IPS-18a (cell line): Measurements from ENCODE around the gene GRID1.

Experiments
- H3K27ac ChIP-seq: one replicate; pipeline ENCODE4 v1.5.1; 2013; ENCODE audit warnings: low read length
- H3K27me3 ChIP-seq: one replicate; pipeline ENCODE4 v1.6.1; 2013; ENCODE audit warnings: mild to moderate bottlenecking, low read length; ENCODE audit not compliant: control insufficient read depth, insufficient read depth
- H3K36me3 ChIP-seq: one replicate; pipeline ENCODE4 v1.6.1; 2013; ENCODE audit warnings: low read depth, low read length; ENCODE audit not compliant: control insufficient read depth
- H3K4me1 ChIP-seq: one replicate; pipeline ENCODE4 v1.6.1; 2013; ENCODE audit warnings: low read depth, low read length; ENCODE audit not compliant: control insufficient read depth
- H3K4me3 ChIP-seq: one replicate; pipeline ENCODE4 v1.5.1; 2013; ENCODE audit warnings: low read length
- H3K9ac ChIP-seq: one replicate; pipeline ENCODE4 v1.6.1; 2013; ENCODE audit warnings: mild to moderate bottlenecking, low read length, moderate library complexity
- H3K9me3 ChIP-seq: one replicate; pipeline ENCODE4 v1.6.1; 2013; ENCODE audit warnings: low read depth, low read length; ENCODE audit not compliant: control insufficient read depth

GRID1 gene

GRCh38 chr10:85581371-85581770 lies 785.2 kb downstream of the GRID1 start:
- Histone ChIP-seq H3K9ac (no peak overlapping the region), H3K4me1 (no peaks in the 10 kb centered on the region), H3K36me3 (no peaks in the 10 kb centered on the region), H3K9me3 (no peaks in the 10 kb centered on the region), H3K27ac (no peak overlapping the region), H3K4me3 (no peak overlapping the region), H3K27me3 (no peaks in the 10 kb centered on the region)

- Histone ChIP-seq H3K27ac (no peak overlapping the region), H3K9ac (no peak overlapping the region), H3K4me3 (no peak overlapping the region), H3K27me3 (no peaks in the 10 kb centered on the region), H3K4me1 (peaks cover under 1% of the 10 kb centered on the region), H3K36me3 (no peaks in the 10 kb centered on the region), H3K9me3 (no peaks in the 10 kb centered on the region)
Observed at GRCh38 chr10:85580585-85580984, 786.0 kb downstream of the GRID1 start.

DNA sequence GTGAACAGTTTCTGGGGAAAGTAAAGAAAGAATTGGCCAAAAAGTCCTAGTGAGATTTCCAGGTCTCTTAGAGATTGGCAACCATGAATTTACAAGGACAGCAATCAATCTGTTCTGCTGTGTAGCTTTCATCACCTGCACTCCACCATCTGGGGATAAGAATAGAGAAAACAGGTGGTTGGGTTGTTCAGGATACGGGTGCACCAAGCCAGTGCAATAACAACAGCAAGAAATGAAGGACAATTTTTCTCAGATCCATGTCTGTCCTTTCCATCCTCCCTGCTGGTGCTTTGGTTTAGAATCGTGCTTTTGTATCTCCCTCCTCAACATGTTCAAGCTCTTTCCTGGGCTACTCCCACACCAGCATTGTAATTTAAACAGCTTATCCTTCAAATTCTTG lies 787.7 kb downstream of the GRID1 start:
- Histone ChIP-seq H3K9me3 (no peaks in the 10 kb centered on the region), H3K4me1 (peaks cover 6% of the 10 kb centered on the region), H3K9ac (no peak overlapping the region), H3K27me3 (no peaks in the 10 kb centered on the region), H3K4me3 (no peak overlapping the region), H3K27ac (no peak overlapping the region), H3K36me3 (no peaks in the 10 kb centered on the region)

- Histone ChIP-seq H3K4me1 (peaks cover 6% of the 10 kb centered on the region), H3K9me3 (no peaks in the 10 kb centered on the region), H3K4me3 (no peak overlapping the region), H3K9ac (no peak overlapping the region), H3K27me3 (no peaks in the 10 kb centered on the region), H3K27ac (no peak overlapping the region), H3K36me3 (no peaks in the 10 kb centered on the region)
Observed at GRCh38 chr10:85575441-85575840, 791.2 kb downstream of the GRID1 start.

GRCh38 chr10:85570871-85571270 lies 795.7 kb downstream of the GRID1 start:
- no peak overlapping the region for H3K27ac ChIP-seq
- H3K4me1 ChIP-seq = peaks cover 13% of the 10 kb centered on the region
- H3K9me3 ChIP-seq = no peaks in the 10 kb centered on the region
- no peak overlapping the region for H3K4me3 ChIP-seq
- no peaks in the 10 kb centered on the region for H3K36me3 ChIP-seq
- no peaks in the 10 kb centered on the region for H3K27me3 ChIP-seq
- H3K9ac ChIP-seq = no peak overlapping the region

DNA sequence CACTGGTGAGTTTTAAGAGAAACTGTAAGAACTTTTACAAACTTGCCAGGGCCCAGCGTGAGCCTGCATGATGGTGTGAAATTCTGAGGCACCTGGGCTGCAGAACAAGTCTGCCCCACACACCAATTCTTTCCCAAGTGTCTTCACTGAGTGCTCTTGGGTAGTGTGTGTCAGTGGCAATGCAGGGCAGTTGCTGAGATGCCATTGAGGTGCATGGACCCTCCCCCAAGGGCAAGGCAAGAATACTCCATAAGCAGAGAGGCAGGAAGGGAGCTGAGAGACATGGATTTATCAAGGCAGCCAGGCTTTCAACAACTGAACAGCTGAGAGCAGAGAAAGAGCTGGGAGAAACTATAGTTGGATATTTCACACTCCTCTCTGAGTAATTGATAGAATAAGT lies 801.2 kb downstream of the GRID1 start:
- H3K9me3 ChIP-seq = no peaks in the 10 kb centered on the region
- peaks cover 8% of the 10 kb centered on the region for H3K4me1 ChIP-seq
- H3K4me3 ChIP-seq = no peak overlapping the region
- H3K27ac ChIP-seq = no peak overlapping the region
- H3K36me3 ChIP-seq = no peaks in the 10 kb centered on the region
- no peak overlapping the region for H3K9ac ChIP-seq
- no peaks in the 10 kb centered on the region for H3K27me3 ChIP-seq

- Histone ChIP-seq H3K27me3 (no peaks in the 10 kb centered on the region), H3K4me1 (no peaks in the 10 kb centered on the region), H3K9me3 (no peaks in the 10 kb centered on the region), H3K9ac (no peak overlapping the region), H3K4me3 (no peak overlapping the region), H3K27ac (no peak overlapping the region), H3K36me3 (no peaks in the 10 kb centered on the region)
Observed at GRCh38 chr10:85558533-85558932, 808.1 kb downstream of the GRID1 start.

GRCh38 chr10:85557706-85558105 lies 808.9 kb downstream of the GRID1 start:
- H3K4me1 ChIP-seq = no peaks in the 10 kb centered on the region
- H3K27ac ChIP-seq = no peak overlapping the region
- H3K9ac ChIP-seq = no peak overlapping the region
- no peaks in the 10 kb centered on the region for H3K9me3 ChIP-seq
- no peaks in the 10 kb centered on the region for H3K36me3 ChIP-seq
- H3K27me3 ChIP-seq = no peaks in the 10 kb centered on the region
- H3K4me3 ChIP-seq = no peak overlapping the region

DNA sequence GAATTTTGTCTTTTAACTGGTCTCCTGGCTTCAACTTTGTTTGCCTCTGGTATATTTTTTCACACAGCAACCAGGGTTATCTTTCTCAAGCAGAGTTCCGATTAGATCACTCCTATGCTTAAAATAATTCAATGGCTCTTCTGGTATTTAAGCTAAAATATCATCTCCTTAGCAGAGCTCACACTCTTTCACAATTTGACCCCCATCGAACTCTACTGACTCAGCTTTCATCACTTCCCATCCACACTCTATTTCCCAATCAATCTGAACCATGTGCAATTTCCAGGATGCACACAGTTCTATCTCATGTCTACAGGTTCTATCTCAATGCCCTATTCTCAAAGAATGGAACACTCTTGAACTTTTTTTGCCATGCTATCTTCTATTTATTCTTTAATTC lies 809.5 kb downstream of the GRID1 start:
- Histone ChIP-seq H3K4me1 (no peaks in the 10 kb centered on the region), H3K27me3 (no peaks in the 10 kb centered on the region), H3K27ac (no peak overlapping the region), H3K9ac (no peak overlapping the region), H3K4me3 (no peak overlapping the region), H3K9me3 (no peaks in the 10 kb centered on the region), H3K36me3 (no peaks in the 10 kb centered on the region)
